BJ (cell line): ENCODE measurements around the gene SMCO2. TPM values are rescaled to one million over a fixed set of nuclear protein-coding genes. Genes with fewer than 3 reads are reported as not detected.

Source experiments
- CTCF ChIA-PET: fragments of 350-600 bp; formaldehyde crosslinking; extraction: SDS; loops from one replicate; lab custom pipeline; 2021; ENCODE audit warnings: antibody characterized with exemption, inconsistent platforms; lab: Yijun Ruan, JAX
- POLR2A ChIA-PET: fragments of 300-600 bp; sonication (Branson Sonifier 250); formaldehyde crosslinking; extraction: SDS; loops from one replicate; lab custom pipeline; 2021; ENCODE audit warnings: antibody characterized with exemption; lab: Charles Lee
- DNase-seq: peaks from one replicate; pipeline ENCODE4 v3.0.0-alpha.2; 2011; ENCODE audit warnings: low read depth
- H3K27me3 ChIP-seq: 2 replicates; pipeline ENCODE4 v1.6.0; 2011; ENCODE audit warnings: low read length; ENCODE audit not compliant: control insufficient read depth, insufficient read depth
- H3K36me3 ChIP-seq: 2 replicates; pipeline ENCODE4 v1.5.1; 2011; ENCODE audit warnings: low read length; ENCODE audit not compliant: control insufficient read depth, insufficient read depth
- H3K4me3 ChIP-seq: 2 replicates; pipeline ENCODE4 v1.5.1; 2011; ENCODE audit warnings: low read depth, mild to moderate bottlenecking, control low read depth, low read length
- polyA plus RNA-seq: library from polyadenylated mRNA; depleted of rRNA; stranded (reverse); fragments of >200 nt; gene quantifications from 2 replicates; pipeline ENCODE4 v1.2.3, GENCODE V29; 2011
- TF ChIP-seq, protein P1 (sequence below): IDR thresholded peaks from 2 replicates; pipeline ENCODE4 v1.5.1; 2011; ENCODE audit warnings: low read depth, mild to moderate bottlenecking, control low read depth, inconsistent platforms, low read length, moderate library complexity; ENCODE audit not compliant: insufficient read depth

The SMCO2 gene
- polyA plus RNA-seq, 1 experiment, result 0.09 TPM

DNA sequence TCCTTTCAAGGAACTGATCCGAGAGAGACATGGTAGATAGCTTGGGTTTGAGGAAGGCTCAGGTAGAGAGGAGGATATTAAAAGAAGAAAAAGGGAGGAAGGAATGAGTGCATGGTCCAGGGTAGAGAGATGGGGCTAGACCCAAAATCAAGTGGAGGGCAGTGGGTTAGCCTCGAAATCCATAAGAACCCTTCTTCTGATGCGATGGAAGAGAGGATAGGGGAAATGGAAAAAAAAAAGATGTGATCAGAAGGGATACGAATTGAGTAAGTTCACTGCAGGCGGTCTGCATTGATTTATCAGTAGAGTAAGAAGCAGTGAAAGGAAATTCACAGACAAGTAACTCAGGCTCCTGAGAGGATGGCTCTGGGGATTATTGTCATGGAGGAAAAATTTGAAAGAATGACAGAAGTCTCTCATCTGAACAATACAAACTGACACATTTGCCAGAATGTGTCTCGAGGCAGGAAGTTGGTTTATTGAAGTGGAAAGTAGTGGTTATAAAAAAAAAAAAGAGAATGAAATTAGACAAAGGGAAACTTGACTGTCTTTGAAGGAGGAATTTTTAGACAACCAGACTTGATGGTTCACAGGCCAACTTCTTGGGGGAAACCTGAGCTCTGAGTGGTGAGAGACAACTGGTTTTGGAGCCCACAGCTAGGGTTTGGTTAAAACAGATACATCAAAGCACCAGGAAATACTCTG is 87.7 kb downstream of the SMCO2 start:
- Histone ChIP-seq H3K27me3 (no peaks in the 10 kb centered on the region), H3K4me3 (no peak overlapping the region), H3K36me3 (no peaks in the 10 kb centered on the region)
- TF ChIP-seq, protein P1, sequence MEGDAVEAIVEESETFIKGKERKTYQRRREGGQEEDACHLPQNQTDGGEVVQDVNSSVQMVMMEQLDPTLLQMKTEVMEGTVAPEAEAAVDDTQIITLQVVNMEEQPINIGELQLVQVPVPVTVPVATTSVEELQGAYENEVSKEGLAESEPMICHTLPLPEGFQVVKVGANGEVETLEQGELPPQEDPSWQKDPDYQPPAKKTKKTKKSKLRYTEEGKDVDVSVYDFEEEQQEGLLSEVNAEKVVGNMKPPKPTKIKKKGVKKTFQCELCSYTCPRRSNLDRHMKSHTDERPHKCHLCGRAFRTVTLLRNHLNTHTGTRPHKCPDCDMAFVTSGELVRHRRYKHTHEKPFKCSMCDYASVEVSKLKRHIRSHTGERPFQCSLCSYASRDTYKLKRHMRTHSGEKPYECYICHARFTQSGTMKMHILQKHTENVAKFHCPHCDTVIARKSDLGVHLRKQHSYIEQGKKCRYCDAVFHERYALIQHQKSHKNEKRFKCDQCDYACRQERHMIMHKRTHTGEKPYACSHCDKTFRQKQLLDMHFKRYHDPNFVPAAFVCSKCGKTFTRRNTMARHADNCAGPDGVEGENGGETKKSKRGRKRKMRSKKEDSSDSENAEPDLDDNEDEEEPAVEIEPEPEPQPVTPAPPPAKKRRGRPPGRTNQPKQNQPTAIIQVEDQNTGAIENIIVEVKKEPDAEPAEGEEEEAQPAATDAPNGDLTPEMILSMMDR, result no peak
- ChIA-PET POLR2A (no interaction called here), CTCF (no interaction called here)
- DNase-seq, result no peak

DNA sequence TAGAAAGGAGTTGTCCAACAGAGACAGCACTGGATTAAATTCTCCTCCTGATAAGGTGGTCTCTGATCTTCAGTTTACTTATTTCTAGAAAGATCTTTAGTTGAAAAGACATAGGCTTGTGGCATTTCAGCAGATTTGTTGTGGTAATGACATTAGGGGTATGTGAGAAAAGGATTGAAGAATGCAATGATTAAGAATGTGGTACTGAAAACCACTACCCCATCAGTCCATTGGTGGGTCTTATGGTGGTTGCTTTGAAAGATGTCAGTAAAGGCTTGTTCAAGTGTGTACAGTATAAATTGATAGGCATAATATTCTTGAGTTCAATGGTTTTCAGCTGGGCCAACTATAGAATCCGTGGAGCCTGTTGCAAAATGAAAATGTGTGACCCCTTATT is 88.2 kb downstream of the SMCO2 start:
- no peak for DNase-seq
- Histone ChIP-seq H3K4me3 (no peak overlapping the region), H3K36me3 (no peaks in the 10 kb centered on the region), H3K27me3 (no peaks in the 10 kb centered on the region)
- TF ChIP-seq, protein P1, result no peak
- ChIA-PET CTCF (no interaction called here), POLR2A (no interaction called here)

DNA sequence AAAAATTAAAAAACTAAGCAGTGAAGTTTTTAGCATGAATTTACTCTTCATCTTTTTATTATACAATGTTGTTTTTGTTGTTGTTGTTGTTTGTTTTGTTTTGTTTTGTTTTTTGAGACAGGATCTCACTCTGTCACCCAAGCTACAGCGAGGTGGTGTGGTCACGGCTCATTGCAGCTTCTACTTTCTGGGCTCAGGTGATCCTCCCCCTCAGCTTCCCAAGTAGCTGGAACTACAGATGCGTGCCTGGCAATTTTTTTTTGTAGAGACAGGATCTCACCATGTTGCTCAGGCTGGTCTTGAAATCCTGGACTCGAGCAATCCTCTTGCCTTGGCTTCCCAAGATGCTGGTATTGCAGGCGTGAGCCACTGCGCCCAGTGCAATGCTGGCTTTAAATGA is 88.8 kb downstream of the SMCO2 start:
- CTCF ChIA-PET, result no interaction called here
- H3K4me3 ChIP-seq, result no peak overlapping the region
- TF ChIP-seq, protein P1, result no peak
- POLR2A ChIA-PET, result no interaction called here
- no peaks in the 10 kb centered on the region for H3K36me3 ChIP-seq
- H3K27me3 ChIP-seq, result no peaks in the 10 kb centered on the region
- no peak for DNase-seq

DNA sequence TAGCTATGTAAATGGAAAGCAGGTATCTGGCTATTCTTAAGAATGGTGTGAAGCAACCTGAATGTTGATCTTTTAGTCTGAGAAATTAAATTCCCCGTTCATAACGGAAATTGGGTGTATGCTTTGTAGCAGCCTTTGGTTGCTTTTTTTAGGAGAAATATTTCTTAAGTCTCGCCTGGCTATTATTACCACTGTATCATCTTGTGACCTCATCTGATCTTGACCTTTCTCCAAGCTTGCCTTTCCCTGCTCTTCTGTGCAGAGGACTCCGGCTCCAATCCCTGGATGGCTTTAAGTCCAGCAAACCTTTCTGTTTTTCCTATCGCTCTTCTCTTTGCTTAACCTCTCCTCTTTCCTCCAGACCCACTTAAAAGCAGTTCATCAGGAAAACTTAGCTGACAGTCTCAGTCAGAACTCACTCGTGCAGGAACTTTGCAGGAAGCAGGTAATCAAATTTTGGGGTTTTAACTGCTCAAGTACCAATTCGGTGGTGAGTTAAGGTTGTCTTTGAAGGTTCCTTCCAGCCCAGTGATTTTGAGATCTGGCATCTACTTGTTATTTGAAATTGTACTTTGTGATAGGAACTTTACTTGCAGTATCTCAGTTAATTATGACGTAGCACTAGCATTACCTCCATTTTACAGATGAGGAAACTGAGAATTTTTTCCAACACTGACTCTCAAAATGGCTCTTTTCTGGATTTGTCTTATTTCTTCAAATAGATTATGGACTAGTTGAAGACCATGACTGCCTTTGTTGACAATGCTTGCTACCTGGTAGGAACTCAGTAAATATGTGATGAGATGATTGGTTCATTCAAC is 91.5 kb downstream of the SMCO2 start:
- DNase-seq, result no peak
- TF ChIP-seq, protein P1, result no peak
- POLR2A ChIA-PET, result no interaction called here
- CTCF ChIA-PET, result no interaction called here
- Histone ChIP-seq H3K4me3 (no peak overlapping the region), H3K36me3 (no peaks in the 10 kb centered on the region), H3K27me3 (no peaks in the 10 kb centered on the region)

DNA sequence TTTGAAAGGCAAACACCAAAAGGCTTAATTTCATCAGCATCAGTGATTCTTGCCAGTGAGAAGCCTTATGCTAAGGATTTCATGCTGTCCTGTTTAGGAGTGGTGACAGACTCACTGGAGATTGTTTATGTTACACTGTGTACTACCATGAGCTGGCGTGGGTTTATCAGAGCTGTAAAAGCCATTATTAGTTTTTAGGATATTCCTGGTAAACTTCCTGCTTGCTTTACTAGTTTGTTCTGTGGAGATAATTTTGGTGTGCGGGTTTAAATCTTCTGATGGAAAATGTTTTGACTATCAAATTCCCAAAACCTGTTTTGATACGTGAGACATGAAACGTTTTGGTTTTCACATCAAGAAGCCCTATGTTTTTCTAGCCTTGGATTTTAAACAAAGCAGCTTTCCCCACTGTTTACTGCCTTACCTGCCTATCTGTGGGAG is 92.7 kb downstream of the SMCO2 start:
- Histone ChIP-seq H3K4me3 (no peak overlapping the region), H3K36me3 (no peaks in the 10 kb centered on the region), H3K27me3 (no peaks in the 10 kb centered on the region)
- POLR2A ChIA-PET, result no interaction called here
- no peak for DNase-seq
- TF ChIP-seq, protein P1, result no peak
- CTCF ChIA-PET, result interaction anchor here (0.9 to 2.3 kb wide), 2 partner anchors 10 to 104 kb away, joined by 5 to 8 read pairs; no protein-coding TSS in a partner anchor
